Activated B cell treated with CpG ODN at 0.5 μM for 24 hours (primary cell): Measurements from ENCODE around the gene SLC12A7. TPM values are rescaled to one million over a fixed set of nuclear protein-coding genes. Genes with fewer than 3 reads are reported as not detected.
A peak's percentile ranks its signal among the peaks of the same experiment; 100 is the strongest.

ENCODE experiments used
- ATAC-seq: fragments of 200-7000 bp; cut with Tn5 transposase; one replicate; pipeline ENCODE4 v1.10.0; 2021; ENCODE audit warnings: low read depth, mild to moderate bottlenecking, moderate library complexity
- CTCF ChIA-PET: fragments of 350-600 bp; sonication (Branson Sonifier 250); formaldehyde crosslinking; loops from one replicate; lab custom pipeline; 2021; ENCODE audit warnings: antibody characterized with exemption; lab: Charles Lee
- POLR2A ChIA-PET: fragments of 350-600 bp; sonication (Branson Sonifier 250); formaldehyde crosslinking; loops from one replicate; lab custom pipeline; 2021; ENCODE audit warnings: antibody characterized with exemption; lab: Charles Lee
- DNase-seq: peaks from one replicate; pipeline ENCODE4 v3.0.0; 2022
- H3K27ac Mint-ChIP-seq: one replicate; pipeline ENCODE4 v1.8.0; 2020; ENCODE audit warnings: mixed read lengths
- H3K27me3 Mint-ChIP-seq: one replicate; pipeline ENCODE4 v1.8.0; 2021; ENCODE audit warnings: mixed read lengths
- H3K36me3 Mint-ChIP-seq: one replicate; pipeline ENCODE4 v1.8.0; 2021; ENCODE audit warnings: low read depth, mixed read lengths
- H3K4me1 Mint-ChIP-seq: one replicate; pipeline ENCODE4 v1.8.0; 2021; ENCODE audit warnings: mixed read lengths
- H3K4me3 Mint-ChIP-seq: one replicate; pipeline ENCODE4 v1.8.0; 2020; ENCODE audit warnings: mild to moderate bottlenecking, mixed read lengths
- H3K9me3 Mint-ChIP-seq: one replicate; pipeline ENCODE4 v1.8.0; 2020; ENCODE audit warnings: mixed read lengths
- CTCF ChIP-seq: fragments of 200-600 bp; IDR thresholded peaks from one replicate; pipeline ENCODE4 v1.8.0; 2022; ENCODE audit warnings: antibody characterized with exemption, mild to moderate bottlenecking
- intact Hi-C: fragments of 100-400 bp; cut with micrococcal nuclease; formaldehyde crosslinking; loops from one replicate; pipeline ENCODE4 v1.15.1; 2024
- total RNA-seq: library from RNA; stranded (reverse); gene quantifications from 2 replicates; pipeline ENCODE4 v1.2.3, GENCODE V29; 2022

SLC12A7 gene
- total RNA-seq, 1 donor from 2014 or later, result 23.3 TPM

GRCh38 chr5:1013238-1013947 lies 98.5 kb downstream of the SLC12A7 start:
- no peak for TF ChIP-seq CTCF
- no peak overlapping the region for H3K4me3 Mint-ChIP-seq
- peaks cover 5% of the 10 kb centered on the region for H3K4me1 Mint-ChIP-seq
- ChIA-PET POLR2A (no interaction called here), CTCF (no interaction called here)
- DNase-seq (no peak), ATAC-seq (no peak)
- H3K27me3 Mint-ChIP-seq, result peaks cover 22% of the 10 kb centered on the region
- intact Hi-C loops, result no loop called here
- H3K27ac Mint-ChIP-seq, result no peak overlapping the region
- H3K36me3 Mint-ChIP-seq, result no peaks in the 10 kb centered on the region
- no peaks in the 10 kb centered on the region for H3K9me3 Mint-ChIP-seq

- no peak for TF ChIP-seq CTCF
- ATAC-seq, result no peak
- POLR2A ChIA-PET, result no interaction called here
- H3K36me3 Mint-ChIP-seq, result no peaks in the 10 kb centered on the region
- DNase-seq, result no peak
- peaks cover 8% of the 10 kb centered on the region for H3K4me1 Mint-ChIP-seq
- H3K4me3 Mint-ChIP-seq, result no peak overlapping the region
- peaks cover 25% of the 10 kb centered on the region for H3K27me3 Mint-ChIP-seq
- H3K27ac Mint-ChIP-seq, result no peak overlapping the region
- CTCF ChIA-PET, result no interaction called here
- H3K9me3 Mint-ChIP-seq, result no peaks in the 10 kb centered on the region
- intact Hi-C loops, result no loop called here
Measured at GRCh38 chr5:1012900-1013237, 99.0 kb downstream of the SLC12A7 start.

- peaks cover 9% of the 10 kb centered on the region for H3K4me1 Mint-ChIP-seq
- ATAC-seq (no peak), DNase-seq (no peak)
- no peaks in the 10 kb centered on the region for H3K36me3 Mint-ChIP-seq
- intact Hi-C loops, result no loop called here
- H3K27ac Mint-ChIP-seq, result no peak overlapping the region
- H3K9me3 Mint-ChIP-seq, result no peaks in the 10 kb centered on the region
- CTCF ChIA-PET, result no interaction called here
- peaks cover 29% of the 10 kb centered on the region for H3K27me3 Mint-ChIP-seq
- POLR2A ChIA-PET, result no interaction called here
- TF ChIP-seq CTCF, result no peak
- no peak overlapping the region for H3K4me3 Mint-ChIP-seq
Measured at GRCh38 chr5:1012313-1012841, 99.5 kb downstream of the SLC12A7 start.

- Mint-ChIP-seq H3K4me3 (no peak overlapping the region), H3K9me3 (no peaks in the 10 kb centered on the region), H3K36me3 (no peaks in the 10 kb centered on the region), H3K4me1 (peaks cover 9% of the 10 kb centered on the region), H3K27me3 (peaks cover 35% of the 10 kb centered on the region), H3K27ac (no peak overlapping the region)
- POLR2A ChIA-PET, result no interaction called here
- TF ChIP-seq CTCF, result no peak
- no peak for ATAC-seq
- CTCF ChIA-PET, result no interaction called here
- DNase-seq, result no peak
- intact Hi-C loops, result no loop called here
Measured at GRCh38 chr5:1011741-1012312, 100.0 kb downstream of the SLC12A7 start.

- Mint-ChIP-seq H3K36me3 (no peaks in the 10 kb centered on the region), H3K4me1 (peaks cover 9% of the 10 kb centered on the region), H3K9me3 (no peaks in the 10 kb centered on the region), H3K27me3 (peaks cover 41% of the 10 kb centered on the region), H3K27ac (no peak overlapping the region), H3K4me3 (peak overlapping the region; percentile 32)
- CTCF ChIA-PET, result interaction anchor here (1.4 kb wide), 1 partner anchor 129 kb away, joined by 10 read pairs; no protein-coding TSS in a partner anchor
- POLR2A ChIA-PET, result no interaction called here
- intact Hi-C loops, result no loop called here
- no peak for TF ChIP-seq CTCF
- ATAC-seq, result no peak
- DNase-seq, result no peak
Measured at GRCh38 chr5:1011226-1011631, 100.6 kb downstream of the SLC12A7 start.
